DMS114 treated with DMSO at 0.1 percent for 48 hours (cell line): ENCODE data around the gene CIDEA.

Experiments
- DNase-seq: peaks from one replicate; lab custom pipeline; 2025; ENCODE audit not compliant: unreplicated experiment; lab: John Stamatoyannopoulos, UW

CIDEA gene

GRCh38 chr18:12296087-12296403 lies 41.9 kb downstream of the CIDEA start:
- DNase-seq, result no peak

- DNase-seq, result no peak
Measured at GRCh38 chr18:12296457-12296856, 42.3 kb downstream of the CIDEA start.

GRCh38 chr18:12299862-12300261 lies 45.7 kb downstream of the CIDEA start:
- no peak for DNase-seq

- DNase-seq, result no peak
Measured at GRCh38 chr18:12301263-12302005, 47.3 kb downstream of the CIDEA start.

GRCh38 chr18:12302391-12303147 lies 48.4 kb downstream of the CIDEA start:
- DNase-seq, result no peak

DNA sequence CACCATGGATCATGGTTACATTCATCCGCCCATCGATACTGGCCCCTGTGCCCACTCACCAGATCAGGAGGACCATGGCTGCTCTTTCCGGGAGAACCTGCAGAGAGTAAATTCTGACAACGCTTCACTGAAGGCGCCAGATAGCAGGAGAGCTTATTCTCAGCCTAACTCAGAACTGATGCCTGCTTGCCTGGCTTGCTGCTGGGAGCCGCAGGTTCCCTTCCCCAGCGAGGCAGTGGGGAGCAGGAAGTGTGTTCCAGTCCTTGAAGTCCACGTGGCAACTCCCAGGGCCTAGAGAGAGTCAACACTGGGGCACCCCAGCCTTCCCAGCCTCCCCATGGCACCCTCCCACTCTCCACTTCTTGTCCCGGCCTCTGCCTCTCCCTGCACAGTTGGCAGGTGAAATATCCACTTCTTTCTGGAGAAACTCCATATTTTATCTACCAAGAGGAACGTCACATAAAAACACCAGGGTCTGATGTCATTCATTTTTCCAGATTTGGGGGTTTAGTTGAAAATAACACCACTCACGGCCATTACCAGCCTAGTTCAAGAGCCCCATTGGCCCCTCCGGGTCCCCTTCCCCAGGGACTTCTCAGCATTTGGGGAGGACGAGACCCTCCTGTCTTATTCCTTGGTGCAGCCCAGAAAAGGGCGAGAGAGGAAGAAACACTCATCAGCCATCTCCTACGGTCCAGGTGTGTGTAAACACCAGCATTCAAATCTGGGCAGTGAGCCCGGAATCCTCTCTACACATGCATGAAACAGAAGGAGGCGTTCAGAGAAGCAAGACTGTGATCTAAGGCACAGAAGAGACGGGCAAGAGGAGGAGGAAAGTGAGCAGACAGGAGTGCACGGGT lies 50.4 kb downstream of the CIDEA start:
- no peak for DNase-seq

- DNase-seq, result no peak
Measured at GRCh38 chr18:12305211-12305610, 51.0 kb downstream of the CIDEA start.

DNA sequence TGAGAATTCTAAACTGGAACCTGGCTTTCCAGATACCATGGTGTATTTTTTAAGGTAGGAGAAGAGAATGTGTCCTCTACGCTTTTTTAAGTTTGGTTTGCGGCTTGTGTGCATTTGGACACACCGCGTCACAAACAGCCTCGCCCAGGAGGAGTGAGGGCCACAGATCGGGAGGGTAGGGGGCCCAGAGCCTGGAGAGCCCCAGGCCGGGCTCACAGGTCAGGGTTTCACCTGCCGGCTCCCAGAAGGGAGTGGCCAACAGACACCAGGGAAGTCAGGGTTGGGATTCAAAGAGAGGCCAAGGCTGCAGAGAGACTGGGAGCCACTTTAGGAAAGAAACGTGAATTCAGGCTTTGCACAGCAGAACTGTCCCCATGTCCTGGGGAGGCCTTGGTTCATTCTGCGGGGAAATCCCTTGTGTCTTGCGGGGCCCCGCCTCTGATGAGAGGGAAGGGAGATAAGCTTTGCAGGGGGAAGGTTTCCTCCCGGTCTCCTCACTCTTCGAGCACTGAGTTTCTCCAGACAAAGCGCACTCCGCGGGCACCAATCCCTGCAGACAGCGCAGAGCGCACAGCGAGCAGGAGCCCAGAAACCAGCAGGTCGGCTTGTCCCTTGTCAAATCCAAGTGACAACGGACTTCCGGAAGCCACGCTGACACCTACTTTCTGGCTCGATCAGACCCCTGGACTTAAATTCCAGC lies 51.9 kb downstream of the CIDEA start:
- DNase-seq, result no peak

DNA sequence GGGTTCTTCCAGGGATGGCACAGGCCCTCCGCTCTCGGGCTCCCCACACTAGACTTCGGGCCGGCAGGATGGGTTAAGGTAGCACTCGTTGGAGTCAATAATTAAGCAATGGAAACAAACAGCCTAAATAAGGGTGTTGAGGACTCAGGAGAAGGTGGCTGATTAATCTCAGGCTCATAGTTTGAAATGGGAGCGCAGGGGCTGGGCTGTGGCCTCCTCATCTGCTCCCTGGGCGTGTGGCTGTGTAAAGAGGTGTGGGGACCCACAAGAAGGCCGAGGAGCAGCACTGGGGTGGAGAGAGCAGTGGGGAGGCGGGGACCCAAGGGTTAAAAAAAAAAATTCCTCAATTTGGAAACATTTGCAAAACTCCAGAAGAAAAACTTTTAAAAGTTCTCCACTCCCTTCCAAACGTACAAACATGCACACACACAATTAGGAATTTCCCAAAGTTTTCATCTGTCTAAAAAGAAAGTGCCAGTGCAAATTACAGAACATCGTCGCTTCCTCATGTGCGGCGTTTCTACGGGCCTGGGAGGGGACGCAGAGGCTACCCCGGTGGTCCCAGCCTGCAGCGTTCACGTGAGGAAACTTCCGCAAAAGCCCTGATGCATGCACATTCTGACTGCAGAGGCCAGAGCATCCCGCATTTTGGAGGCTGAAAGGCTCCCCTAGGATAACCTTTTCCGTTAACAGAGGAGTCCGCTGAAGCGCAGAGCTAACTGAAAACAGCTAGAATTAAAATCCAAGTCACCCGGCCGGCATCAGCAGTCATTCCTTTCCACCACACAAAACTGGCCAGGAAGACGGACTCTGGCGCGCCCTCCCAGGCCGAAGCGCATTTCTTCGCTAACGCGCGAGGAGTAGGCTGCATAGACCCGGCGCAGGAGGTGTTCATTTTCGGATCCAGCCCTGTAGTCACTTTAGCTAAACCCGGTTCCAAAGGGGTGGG lies 52.9 kb downstream of the CIDEA start:
- peak; percentile 35 for DNase-seq

GRCh38 chr18:12307701-12308385 lies 53.7 kb downstream of the CIDEA start, which contains the start of gene TUBB6:
TUBB6 (plus strand) TSS chr18:12308241; CDS start chr18:12308293, 52 bp downstream.
- DNase-seq, result peak; percentile 43

DNA sequence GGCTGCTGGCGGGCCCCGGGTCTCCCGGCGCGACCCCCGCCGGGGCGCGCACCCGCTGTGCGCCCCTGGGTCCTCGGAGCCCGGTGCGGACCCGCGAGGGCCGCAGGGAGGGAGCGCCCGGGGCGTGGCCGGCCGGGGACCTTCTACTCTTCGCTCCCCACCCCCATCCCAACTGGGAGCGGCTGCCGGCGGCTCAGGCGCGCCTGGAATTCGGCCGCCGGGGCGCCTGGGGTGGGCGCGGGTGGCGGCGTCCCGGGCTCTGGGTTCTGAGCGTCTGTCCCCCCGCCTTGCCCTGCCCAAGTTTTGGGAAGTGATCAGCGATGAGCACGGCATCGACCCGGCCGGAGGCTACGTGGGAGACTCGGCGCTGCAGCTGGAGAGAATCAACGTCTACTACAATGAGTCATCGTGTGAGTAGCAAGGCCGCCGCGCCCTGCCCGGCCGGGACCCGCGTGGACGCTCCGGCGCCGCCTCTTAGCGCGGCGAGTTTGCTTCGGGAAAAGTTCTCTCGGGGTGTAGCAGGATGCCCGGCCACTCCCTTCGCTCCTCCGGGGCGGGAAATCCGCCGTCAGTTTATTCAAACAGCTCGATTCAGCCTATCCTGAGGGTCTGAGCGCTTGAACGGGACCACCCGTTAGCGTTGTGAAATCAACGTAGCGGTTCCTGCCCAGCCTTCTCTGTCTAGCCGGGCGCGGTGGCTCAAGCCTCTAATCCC lies 54.4 kb downstream of the CIDEA start:
- peak; percentile 18 for DNase-seq

DNA sequence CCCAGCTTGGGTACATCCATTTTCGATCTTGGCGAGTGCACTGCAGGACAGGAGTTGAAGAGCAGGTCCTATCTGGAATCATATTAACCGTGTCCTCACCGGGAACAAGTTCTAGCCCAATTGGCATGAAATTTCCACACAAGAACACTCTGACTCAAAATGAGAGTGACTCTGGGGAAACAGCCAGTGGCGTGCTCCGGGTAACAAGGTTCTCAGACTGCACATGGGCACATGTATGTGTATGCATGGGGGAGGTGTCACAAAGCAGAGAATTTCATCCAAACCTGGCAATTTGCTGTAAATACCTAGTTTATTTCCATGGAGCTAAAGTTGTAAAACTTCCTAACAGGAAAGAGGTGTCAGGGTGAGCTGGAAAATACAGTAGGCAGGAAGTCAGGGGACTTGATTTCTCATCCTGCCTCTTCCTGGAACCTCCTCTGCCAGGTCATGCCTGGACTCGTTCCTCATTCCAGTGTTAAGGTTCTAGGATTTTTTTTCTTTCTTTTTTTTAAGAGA lies 55.6 kb downstream of the CIDEA start:
- no peak for DNase-seq

DNA sequence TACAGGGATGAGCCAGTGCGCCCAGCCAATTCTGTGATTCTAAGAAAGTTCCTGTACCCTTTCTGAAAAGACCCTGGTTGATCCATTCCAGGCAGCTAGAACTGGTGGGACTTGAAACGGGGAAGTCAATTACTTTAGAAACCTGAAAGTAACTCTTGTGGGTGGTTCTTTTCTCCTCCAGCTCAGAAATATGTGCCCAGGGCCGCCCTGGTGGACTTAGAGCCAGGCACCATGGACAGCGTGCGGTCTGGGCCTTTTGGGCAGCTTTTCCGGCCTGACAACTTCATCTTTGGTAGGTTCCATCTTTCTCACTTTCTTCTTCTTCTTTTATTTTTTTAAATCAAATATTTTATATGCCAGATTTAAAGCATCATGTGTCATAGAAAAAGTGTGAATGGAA lies 56.6 kb downstream of the CIDEA start:
- no peak for DNase-seq

- DNase-seq, result no peak
Measured at GRCh38 chr18:12312976-12313375, 58.8 kb downstream of the CIDEA start.

- DNase-seq, result no peak
Measured at GRCh38 chr18:12313530-12314245, 59.5 kb downstream of the CIDEA start.

DNA sequence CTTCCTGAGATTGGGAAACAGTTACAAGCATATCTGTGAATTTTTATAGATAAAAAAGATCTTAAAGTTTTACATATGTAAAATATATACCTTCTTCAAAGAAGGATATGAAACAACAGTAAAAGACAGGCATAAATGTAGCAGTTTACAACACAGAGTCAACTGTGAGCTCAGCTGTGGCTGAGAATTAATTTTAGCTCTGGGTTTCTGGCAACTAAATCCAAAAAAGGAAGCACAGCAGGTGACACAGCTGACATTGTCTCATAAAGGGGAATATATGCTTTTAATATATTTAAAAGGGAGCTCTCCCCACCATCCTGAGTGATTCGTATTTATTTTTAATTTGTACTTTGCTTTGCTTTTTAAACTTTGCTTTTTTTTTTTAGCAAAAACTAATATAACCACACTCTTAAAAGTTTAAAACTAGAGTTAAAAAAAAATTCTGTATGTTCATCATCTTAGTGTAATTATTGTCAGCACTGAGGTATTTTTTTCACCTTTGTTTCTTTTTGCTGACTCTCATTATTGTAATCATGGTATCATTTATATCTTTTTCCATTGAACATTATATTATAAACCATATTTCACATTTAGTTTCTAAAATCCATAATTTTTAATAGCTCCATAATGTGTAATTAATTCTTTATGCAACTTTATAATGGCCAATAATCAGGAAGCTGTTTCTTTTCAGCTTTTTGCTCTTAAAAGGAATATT lies 60.6 kb downstream of the CIDEA start:
- DNase-seq, result no peak

- no peak for DNase-seq
Measured at GRCh38 chr18:12315490-12315889, 61.3 kb downstream of the CIDEA start.
